ENCODE results near the gene ZNF738.

Gene ZNF738

DNA sequence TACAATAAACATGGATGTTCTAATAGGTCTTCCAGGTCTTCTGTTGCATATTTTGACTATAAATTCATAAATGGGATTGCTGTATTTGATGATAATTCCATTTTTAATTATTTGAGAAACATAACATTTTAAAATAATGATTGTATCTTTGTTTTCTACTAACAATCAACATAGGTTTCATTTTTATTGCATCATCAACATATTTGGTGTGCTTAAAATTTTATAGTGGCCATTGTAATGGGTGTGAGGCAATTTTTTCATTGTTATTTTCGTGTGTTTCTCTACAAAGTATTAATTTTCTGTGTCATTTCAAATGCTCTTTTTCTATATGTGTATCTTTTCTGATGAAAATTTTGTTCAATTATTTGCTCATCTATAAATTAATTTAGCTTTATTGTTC, 51.4 kb downstream of the ZNF738 start:
- TF ChIP-seq, protein P1, sequence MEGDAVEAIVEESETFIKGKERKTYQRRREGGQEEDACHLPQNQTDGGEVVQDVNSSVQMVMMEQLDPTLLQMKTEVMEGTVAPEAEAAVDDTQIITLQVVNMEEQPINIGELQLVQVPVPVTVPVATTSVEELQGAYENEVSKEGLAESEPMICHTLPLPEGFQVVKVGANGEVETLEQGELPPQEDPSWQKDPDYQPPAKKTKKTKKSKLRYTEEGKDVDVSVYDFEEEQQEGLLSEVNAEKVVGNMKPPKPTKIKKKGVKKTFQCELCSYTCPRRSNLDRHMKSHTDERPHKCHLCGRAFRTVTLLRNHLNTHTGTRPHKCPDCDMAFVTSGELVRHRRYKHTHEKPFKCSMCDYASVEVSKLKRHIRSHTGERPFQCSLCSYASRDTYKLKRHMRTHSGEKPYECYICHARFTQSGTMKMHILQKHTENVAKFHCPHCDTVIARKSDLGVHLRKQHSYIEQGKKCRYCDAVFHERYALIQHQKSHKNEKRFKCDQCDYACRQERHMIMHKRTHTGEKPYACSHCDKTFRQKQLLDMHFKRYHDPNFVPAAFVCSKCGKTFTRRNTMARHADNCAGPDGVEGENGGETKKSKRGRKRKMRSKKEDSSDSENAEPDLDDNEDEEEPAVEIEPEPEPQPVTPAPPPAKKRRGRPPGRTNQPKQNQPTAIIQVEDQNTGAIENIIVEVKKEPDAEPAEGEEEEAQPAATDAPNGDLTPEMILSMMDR (IDR thresholded peaks at IDR 0.05; ENCODE audit: borderline replicate concordance, insufficient read depth, low read depth, low read length): no peak
- H3K4me3 ChIP-seq (ENCODE audit: low read depth, low read length): no peak overlapping the region

DNA sequence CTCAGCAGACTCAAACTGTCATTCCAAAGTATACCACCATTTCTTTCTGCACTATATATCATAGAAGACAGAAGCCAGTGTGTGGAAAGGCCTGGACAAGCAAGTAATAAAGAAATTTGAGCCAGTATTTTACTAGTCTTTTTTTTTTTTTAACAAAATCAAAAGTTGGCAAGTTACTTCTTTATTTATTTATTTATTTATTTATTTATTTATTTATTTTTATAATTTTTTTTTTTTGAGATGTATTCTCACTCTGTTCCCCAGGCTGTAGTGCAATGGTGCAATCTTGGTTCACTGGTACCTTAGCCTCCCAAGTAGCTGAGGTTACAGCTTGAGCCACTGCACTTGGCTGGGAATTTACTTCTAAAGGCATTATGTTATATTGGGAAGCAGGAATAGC, 63.4 kb downstream of the ZNF738 start:
- TF ChIP-seq, protein P1 (IDR thresholded peaks at IDR 0.05; ENCODE audit: borderline replicate concordance, insufficient read depth, low read depth, low read length): no peak
- no peak overlapping the region for H3K4me3 ChIP-seq (ENCODE audit: low read depth, low read length)

DNA sequence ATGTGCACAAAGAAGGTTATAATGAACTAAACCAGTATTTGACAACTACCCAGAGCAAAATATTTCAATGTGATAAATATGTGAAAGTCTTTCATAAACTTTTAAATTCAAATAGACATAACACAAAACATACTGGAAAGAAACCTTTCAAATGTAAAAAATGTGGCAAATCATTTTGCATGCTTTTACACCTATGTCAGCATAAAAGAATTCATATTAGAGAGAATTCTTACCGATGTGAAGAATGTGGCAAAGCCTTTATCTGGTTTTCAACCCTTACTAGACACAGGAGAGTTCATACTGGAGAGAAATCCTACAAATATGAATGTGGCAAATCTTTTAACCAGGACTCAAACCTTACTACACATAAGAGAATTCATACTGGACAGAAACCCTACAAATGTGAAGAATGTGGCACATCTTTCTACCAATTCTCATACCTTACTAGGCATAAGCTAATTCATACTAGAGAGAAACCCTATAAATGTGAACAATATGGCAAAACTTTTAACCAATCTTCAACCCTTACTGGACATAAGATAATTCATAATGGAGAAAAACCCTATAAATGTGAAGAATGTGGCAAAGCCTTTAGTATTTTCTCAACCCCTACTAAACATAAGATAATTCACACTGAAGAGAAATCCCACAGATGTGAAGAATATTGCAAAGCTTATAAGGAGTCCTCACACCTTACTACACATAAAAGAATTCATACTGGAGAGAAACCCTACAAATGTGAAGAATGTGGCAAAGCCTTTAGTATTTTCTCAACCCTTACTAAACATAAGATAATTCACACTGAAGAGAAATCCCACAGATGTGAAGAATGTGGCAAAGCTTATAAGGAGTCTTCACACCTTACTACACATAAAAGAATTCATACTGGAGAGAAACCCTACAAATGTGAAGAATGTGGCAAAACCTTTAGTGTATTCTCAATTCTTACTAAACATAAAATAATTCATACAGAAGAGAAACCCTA, 64.5 kb downstream of the ZNF738 start:
- no peak overlapping the region for H3K4me3 ChIP-seq (ENCODE audit: low read depth, low read length)
- TF ChIP-seq, protein P1 (IDR thresholded peaks at IDR 0.05; ENCODE audit: borderline replicate concordance, insufficient read depth, low read depth, low read length): no peak
